Amygdala (tissue), 56 donors: ENCODE data around the gene PRSS33.

Experiments
- DNase-seq, 56 donors: peaks; one replicate each; lab custom pipeline; 2025; lab: John Stamatoyannopoulos, UW

Gene PRSS33

DNA sequence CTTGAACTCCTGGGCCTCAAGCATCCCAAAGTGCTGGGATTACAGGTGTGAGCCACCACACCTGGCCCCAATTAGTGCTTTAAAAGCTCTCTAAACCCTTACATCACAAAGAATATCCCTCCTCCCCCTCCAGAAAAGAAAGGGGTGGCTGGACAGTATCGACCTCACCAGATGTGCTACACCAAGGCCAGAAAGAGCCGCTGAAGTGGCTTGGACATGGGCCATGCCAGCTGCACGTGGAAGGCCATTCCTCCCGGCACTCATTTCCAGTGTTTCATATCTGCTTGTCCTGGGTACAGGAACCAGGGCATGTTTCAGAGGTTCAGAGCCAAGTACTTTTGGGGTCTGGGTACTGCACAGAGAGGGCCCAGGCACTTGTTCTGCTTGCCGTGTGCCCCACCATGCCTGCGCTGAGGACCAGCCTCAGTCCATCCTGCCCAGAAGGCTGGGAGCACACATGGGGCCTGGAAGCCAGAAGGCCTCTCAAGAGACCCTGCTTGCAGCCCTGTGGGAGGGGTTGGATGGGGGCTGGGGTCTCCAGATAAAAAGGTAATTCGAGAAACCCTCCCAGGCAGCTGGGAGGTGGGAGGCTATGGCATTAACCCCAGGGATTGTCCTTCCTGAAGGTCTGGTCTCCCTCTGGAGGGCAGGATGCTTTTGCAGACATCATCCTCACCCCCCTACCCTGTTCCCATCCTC is 38.5 kb downstream of the PRSS33 start:
- DNase-seq = no peak

DNA sequence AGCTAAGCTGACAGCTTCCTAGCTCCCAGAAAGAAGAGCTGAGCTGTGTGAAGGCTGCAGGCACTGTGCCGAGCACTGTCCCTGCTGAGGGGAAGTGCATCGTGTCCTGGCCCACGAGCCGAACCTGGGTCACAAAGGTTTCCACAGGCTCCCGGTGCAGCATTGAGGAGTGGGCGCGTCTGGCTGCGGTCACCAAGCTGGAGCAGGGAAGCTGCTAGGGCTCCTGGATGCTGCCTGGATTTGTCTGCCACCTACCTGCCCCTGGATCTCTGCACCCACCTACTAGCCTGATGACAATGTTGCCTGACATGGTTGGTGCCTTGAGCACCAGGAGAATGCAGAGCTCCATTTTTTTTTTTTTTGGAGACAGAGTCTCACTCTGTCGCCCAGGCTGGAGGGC is 41.4 kb downstream of the PRSS33 start:
- no peak for DNase-seq

DNA sequence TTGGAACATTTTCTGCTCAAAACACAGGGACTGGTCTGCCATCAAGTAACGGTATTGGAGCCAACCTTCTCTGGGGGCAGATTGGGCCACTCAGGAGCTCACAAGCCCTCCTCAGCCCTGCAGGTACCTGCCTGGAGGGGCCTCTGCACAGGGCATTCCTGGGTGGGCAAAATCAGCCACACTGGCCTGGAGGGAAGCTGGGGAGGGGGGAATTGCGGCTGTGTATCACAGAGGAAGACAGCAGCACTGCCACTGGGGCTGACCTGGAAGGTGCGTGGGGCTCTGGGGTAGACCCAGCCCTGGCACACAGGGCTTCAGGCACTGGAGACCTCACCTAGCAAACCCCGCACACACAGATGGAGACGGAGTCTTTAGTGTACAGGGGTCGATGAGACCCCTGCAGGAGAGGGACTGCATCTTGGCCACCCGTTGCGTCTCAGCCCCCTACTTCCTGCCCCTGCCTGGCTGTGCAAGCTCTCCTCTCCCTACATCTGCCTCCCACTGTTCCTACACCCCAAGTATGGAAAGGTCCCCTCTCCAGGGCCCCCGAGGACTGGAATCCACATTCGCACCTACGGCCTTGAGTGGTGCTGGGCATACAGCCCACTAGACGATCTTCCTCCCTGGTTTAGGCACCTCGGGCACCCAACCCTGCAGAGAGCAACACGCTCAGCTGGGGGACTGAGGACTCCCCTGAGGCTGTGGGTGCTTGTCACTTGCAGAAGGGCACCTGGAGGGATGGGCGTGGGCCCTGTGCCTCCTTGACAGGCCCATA is 42.1 kb downstream of the PRSS33 start:
- DNase-seq = no peak

DNA sequence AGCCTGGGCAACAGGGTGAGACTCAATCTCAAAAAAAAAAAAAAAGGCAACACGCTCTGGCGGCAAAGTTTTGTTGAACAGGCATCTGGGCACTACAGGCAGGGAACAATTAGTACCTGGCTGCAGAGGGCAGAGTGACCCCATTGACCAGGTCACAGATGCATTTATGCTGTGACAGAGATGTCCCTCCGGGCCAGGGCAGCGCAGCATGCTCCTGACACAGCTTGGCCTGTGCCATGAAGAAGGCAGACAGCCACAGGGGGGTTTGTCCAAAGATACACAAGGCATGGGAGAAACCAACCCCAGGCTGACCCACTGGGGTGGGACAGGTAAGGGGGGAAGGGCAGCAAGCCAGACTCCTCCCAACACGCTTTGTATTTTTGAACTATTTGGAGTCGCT is 42.6 kb downstream of the PRSS33 start:
- no peak for DNase-seq

DNA sequence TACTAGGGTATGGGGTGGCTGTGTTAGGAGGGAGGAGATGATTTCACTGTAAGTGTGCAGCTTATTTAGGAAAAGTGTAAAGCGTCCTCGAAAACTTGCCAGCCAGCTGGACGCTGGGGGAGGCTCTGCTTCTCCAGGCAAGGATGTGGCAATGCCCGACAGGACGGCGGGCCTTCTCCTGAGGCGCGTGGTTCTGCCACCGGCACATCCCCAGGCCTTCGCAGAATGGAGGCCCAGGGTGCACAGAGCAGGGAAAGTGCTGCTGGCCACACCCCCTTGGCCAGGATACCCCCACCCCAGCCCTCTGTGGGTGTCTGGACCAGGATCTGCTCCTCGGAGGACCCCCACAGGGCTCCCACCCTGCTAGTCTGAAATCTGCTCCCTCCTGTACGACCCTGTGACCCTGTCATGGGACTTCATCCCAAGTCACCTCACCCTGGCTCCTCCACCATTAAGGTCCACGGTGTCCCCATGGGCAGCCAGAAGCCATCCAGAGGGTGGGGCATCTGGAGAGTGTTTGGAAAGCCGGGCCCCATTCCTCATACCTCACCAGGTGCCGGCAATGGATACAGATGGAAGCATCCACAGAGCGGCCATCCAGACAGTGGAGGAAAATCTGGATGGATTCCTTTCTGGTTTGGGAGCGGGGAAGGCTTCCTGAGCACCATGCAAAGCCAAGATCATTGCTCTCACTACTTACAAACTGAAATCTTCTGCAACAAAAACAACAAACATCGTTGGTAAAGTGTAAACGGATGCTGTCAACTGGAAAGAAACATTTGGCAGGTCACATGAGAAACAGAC is 44.2 kb downstream of the PRSS33 start:
- DNase-seq = no peak

DNA sequence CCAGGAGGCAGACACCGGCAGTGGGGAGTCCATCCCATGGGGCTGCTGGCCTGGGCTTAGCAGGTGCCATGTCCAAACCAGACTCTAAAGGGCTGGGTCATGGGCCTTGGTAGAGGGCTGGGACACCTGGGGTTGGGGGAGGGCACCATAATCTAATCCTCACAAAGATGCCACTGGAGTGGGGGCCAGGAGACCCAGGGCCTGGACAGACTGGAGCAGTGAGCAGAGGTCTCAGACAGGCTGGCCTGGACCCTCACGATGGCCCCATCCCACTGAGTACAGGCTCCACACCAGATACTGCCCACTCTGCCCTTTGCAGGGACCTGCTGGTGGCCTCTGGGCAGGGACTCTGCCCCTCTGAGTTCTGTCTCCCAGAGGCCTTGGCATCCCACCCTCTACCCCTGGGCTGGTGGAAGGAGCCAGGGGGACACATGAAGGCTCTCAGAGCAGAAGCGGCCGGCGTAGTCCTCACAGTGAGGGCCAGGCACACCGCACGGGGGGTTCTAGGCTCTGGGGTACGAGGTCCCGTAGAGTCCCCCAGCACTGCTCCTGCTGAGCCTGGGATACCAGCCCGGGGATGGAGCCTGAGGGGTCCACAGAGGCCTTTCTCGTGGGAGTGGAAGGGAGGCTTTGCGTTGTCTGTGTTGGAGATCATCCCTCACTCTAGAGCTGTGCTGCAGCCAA is 44.9 kb downstream of the PRSS33 start:
- DNase-seq = no peak

DNA sequence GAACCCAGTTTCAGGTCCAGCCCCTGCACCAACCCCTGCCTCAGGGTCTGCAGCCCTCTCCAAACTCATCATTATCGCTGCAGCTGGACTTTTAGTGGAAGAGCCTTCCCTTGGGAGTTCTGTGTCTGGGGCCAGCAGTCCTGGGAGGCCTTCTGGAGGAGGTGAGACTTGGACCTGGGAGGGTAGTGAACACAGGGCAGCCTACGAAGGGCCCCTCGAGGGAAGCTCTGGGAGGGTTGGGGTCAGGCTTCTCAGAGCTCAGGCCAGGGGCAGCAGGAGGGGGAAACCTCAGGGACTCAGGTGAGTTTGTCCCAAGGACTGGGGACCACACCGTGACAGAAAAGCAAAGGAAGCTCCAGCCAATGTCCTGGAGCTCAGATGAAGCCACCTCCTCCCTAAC is 46.2 kb downstream of the PRSS33 start:
- no peak for DNase-seq

DNA sequence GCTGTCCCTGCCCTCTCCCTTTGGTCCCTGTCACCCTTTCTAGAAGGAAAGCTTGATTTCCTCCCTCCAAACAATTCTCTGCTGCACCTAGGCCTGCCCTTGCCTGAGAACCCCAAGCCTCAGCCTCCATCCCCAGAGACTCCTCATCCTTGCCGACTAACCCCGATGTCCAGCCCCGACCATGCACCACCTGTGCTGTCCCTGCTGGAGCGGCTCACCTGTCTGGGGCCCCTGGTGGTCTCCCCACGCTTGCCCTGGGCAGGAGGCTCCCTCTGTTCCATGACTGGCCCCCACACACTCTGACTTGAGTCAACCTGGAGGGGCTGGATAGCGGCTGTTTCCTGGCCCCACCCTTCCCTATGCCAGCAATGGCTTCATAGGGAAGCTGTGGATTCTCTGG is 46.9 kb downstream of the PRSS33 start:
- DNase-seq = no peak

DNA sequence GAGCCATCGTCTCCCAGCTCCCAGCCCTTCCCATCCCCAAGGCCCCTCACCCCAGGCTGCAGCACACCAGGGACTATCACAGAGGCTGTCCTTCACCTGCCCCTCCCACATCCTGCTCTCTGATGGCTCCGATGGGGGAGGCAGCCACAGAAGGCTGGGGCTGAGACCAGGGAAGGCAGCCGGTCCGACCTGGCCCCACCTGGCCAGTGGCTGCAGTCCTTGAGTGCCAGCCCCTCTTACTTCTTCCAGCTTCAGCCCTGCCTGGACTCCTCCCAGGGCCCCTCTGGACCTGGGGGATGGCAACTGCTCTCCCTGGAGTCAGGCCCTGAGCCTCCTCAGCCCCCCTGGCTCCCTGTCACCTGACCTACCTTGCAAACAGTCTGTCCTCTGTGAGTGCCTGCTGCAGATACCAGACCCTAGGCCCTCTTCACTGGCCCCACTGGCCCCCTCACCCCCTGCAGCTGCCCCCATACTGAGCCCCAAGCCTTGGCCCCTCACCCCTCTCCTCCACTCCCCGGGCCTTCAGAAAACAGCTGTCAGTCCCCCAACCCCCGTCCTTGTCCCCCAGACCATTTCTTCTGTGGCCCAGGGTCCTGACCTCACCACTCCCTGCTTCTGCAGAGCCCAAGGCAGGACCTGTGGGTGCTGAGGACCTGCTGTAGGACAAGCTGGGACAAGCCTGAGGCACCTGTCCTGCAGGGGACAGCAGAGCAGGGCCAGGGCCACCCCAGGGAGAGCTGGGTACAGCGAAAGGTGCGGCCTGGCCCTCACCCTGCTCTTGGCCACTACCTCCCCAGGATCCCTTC is 47.5 kb downstream of the PRSS33 start:
- no peak for DNase-seq

DNA sequence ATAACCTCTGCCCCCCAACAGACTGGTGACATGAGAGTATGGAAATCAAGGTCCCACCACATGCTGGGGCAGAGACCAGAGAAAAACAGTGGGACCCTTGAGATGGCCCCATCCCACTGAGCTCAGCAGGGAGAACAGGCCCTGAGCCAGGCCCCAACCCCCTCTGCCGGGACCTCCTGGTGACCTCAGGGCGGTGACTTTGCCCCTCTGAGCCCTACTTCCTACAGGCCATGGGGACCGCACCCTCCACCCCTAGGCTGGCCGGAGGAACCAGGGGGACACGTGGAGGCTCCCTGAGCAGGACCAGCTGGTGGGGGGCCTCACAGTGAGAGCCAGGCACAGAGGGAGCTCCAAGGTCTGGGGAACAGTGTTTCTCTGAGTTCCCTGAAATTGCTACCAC is 48.7 kb downstream of the PRSS33 start:
- no peak for DNase-seq

DNA sequence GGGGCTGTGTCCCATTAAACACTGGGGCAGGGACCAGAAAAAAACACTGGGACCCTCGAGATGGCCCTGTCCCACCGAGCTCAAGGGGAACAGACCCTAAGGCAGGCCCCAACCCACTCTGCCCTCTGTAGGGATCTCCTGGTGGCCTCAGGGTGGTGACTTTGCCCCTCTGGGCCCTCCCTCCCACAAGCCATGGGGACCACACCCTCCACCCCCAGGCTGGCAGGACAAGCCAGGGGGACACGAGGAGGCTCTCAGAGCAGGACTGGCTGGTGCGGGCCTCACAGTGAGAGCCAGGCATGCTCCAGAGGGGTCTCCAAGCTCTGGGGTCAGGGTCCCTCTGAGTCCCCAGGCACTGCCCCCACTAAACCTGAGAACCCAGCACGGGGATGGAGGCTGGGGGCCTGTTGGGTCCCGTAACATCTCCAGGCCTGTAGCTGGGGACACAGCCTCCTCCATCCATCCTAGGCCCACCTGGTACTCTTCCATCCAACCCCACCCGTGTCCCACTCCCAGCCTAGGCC is 49.4 kb downstream of the PRSS33 start:
- DNase-seq = no peak

DNA sequence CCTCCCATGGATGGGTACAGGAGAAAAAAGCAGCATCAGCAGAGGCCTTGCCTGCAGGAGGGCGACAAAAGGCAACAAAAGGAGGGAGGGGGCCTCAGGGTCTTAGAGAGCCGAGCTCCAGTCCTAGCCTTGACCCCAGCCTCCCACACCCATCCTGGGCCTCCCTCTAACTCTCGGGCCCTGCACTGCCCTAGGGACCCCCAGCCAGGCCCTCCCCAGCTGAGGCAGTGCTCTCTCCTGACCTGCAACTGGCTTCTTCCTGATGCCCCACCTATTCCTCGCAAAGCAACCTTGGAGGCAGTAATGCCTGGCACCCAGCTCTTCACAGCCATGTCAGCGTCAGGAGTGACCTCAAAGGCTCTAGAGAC is 50.1 kb downstream of the PRSS33 start:
- no peak for DNase-seq

DNA sequence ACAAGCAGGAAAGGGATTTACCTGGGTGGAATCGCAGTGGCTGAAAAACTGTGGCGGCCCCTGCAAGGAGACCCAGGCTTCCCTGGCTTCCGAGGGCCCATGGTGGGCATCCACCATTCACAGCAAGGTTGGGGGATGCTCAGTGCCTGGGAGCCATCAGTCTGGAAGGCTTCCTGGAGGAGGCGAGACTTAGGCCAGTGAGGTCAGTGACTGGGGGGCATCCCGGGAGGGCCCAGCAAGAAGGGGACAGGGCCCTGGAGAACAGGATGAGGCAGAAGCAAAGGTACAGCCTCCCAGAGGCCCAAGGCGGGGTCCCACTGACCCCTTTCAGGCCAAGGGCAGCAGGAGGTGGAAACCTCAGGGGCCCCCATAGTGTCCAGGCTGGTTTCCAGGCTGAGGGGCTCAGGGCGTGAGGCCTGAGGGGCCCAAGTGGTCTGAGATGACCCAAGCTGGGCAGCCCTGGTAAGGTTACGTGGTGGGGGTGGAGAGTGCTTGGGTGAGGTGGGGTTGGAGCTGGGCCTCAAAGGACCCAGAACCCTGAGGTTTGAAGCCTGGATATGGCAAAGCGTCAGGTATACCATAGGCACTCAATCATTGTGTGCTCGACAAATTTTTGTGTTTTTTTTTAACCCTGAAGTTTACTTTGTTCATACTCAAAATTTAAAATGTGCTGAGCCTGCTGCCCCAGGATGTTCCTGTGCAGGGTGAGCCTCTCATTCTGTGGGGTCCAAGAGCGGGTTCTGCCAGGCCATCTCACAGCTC is 50.7 kb downstream of the PRSS33 start:
- DNase-seq = no peak

DNA sequence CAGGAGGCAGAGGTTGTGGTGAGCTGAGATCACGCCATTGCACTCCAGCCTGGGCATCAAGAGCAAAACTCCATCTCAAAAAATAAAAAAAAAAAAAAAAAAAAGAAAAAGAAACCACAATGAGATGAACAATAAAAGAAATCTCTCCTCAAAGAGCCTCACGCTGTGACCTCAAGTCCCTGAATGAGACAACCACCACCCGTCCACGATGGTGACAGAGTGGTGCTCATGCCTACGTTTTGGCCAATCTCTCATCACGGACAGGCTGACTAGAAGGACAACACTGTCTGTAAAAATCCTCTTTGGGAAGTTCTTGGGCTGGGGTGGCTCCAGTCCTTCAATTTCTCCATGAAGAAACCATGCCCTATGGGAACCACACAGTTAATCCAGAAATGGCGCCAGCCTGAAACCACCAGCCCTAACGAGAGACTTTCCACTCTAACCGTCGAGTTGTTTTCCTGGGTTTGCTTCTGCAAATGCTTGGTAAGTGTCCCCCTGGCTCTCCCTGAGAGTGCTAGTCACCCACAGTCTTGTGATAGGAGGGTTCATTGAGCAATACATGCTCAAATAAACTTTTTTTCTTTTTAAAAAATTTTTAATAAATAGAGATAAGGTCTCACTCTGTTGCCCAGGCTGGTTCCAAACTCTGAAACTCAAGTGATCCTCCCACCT is 52.4 kb downstream of the PRSS33 start:
- no peak for DNase-seq
